GM18526 (cell line): Measurements from ENCODE around the gene BCAT1.

Experiments used
- POLR2A ChIP-seq: IDR thresholded peaks from 3 replicates; pipeline ENCODE4 v1.6.1; 2011; ENCODE audit not compliant: insufficient read length; ENCODE audit errors: extremely low read depth

The BCAT1 gene

GRCh38 chr12:24975425-24975824 is 26.5 kb upstream of the BCAT1 start:
- TF ChIP-seq POLR2A = no peak

- no peak for TF ChIP-seq POLR2A
Observed at GRCh38 chr12:24974216-24974615, 25.3 kb upstream of the BCAT1 start.

- TF ChIP-seq POLR2A = no peak
Observed at GRCh38 chr12:24972078-24972477, 23.2 kb upstream of the BCAT1 start.

GRCh38 chr12:24970177-24970576 is 21.3 kb upstream of the BCAT1 start:
- no peak for TF ChIP-seq POLR2A

GRCh38 chr12:24966951-24967564 is 18.2 kb upstream of the BCAT1 start:
- TF ChIP-seq POLR2A = no peak

- no peak for TF ChIP-seq POLR2A
Observed at GRCh38 chr12:24964342-24964741, 15.4 kb upstream of the BCAT1 start.

- TF ChIP-seq POLR2A = no peak
Observed at GRCh38 chr12:24960222-24960855, 11.4 kb upstream of the BCAT1 start.

GRCh38 chr12:24955853-24956252 is 7.0 kb upstream of the BCAT1 start:
- no peak for TF ChIP-seq POLR2A

- TF ChIP-seq POLR2A = no peak
Observed at GRCh38 chr12:24955389-24955788, 6.5 kb upstream of the BCAT1 start.

- TF ChIP-seq POLR2A = no peak
Observed at GRCh38 chr12:24954261-24954660, 5.4 kb upstream of the BCAT1 start.

- TF ChIP-seq POLR2A = no peak
Observed at GRCh38 chr12:24952389-24952788, 3.5 kb upstream of the BCAT1 start.

GRCh38 chr12:24950231-24950834 is 1.4 kb upstream of the BCAT1 start:
- no peak for TF ChIP-seq POLR2A

GRCh38 chr12:24948420-24948756 is 513 bp downstream of the BCAT1 start:
- TF ChIP-seq POLR2A = no peak

GRCh38 chr12:24947541-24948419 is 1.1 kb downstream of the BCAT1 start:
- no peak for TF ChIP-seq POLR2A

- no peak for TF ChIP-seq POLR2A
Observed at GRCh38 chr12:24945845-24946244, 3.1 kb downstream of the BCAT1 start.

- TF ChIP-seq POLR2A = no peak
Observed at GRCh38 chr12:24945039-24945438, 3.9 kb downstream of the BCAT1 start.

GRCh38 chr12:24944601-24944975 is 4.3 kb downstream of the BCAT1 start:
- no peak for TF ChIP-seq POLR2A
